Measurements from ENCODE around the gene OR52B6.
"Not testable (repeated sequence)": the region's sequence is repeated elsewhere in the genome, so short reads cannot be mapped to it uniquely, and the experiment has no call there.

The OR52B6 gene

DNA sequence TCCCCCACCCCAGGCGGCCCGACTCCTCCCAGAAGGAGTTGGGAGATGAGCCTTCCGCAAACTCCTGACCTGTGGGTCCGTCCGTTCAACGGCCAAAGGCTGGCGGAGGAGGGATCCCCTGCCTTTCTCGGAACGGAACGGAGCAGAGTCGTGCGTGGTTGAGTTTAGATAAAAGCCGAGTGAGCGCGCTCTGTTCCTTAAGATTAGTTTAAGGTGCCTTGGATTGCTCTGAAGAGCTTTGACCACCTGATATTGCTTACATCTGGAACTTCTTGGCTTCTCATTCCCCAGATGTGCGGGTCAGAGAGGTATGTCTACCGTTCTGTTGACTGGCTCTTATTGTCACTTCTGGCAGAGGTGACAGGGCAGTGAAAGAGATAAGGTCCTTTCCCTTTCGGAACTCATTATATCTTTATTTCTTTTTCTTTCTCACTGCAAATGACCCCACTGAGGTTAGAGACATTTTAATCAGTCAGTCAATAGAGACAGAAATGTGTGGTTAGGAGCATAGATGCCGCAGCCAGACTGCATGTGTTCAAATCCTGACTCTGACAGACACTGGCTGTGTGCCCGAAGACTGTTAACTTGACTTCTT lies 16.0 kb downstream of the OR52B6 start, which contains the start of gene TRIM6:
TSS of gene TRIM6 (plus strand) at position 31 of the 595 bp plus-strand sequence. CDS start at position 292, 261 bp downstream.
- no peak for DNase-seq

DNA sequence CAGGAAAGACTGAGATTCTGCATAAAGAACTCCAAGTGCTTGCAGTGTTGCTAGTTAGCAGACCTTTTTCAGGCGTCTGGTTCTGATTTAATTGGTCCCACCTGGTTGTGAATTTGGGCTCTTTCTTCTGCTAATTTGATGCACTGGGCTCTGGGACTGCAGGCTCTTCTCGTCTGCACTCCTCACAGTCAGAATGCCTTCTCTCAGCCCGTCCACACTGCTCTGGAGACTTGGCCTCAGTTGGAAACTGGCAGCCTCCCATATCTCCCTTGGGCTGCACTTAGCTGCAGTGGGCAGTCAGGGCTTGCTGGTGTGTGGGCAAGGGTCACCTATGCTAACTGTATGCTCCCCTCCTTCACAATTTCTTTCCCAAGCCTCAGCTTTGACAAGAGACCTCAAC lies 17.3 kb downstream of the OR52B6 start:
- DNase-seq = no peak

DNA sequence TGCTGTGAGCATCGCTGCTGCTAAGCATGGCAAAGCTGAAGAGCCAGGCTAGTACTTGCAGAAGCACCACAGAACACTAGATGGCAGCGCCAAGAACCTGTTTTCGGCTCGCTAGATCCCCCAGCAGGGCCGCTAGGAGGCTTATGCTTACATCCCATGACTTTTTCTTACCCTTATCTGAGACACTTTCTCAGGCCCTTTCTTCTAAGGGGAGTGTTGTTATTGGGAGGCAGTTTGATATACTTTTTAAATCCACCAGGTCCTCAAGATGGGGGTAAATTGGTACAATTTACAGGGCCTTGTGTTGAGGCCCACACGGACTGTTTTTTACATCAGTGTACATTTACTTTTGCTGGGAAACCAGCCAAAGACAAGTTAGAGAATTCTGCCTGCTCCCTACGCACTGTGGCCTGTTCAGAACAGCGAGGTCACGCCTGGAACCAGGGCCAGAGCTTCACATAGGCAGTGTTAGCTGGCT lies 19.7 kb downstream of the OR52B6 start:
- DNase-seq = no peak

DNA sequence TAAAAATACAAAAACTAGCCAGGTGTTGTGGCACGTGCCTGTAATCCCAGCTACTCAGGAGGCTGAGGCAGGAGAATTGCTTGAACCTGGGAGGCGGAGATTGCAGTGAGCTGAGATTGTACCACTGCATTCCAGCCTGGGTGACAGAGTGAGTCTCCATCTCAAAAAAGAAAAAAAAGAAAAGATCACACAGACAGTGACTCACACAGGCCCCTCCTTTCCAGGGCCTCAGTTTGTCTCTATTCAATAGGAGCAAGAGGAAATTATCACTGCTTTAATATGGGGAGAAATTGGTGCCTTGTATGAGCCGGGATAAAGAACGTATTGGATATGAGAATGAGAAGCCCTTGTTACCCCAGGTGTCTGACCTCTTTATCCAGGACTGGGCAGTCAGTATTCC lies 22.1 kb downstream of the OR52B6 start:
- DNase-seq = not testable (repeated sequence)

DNA sequence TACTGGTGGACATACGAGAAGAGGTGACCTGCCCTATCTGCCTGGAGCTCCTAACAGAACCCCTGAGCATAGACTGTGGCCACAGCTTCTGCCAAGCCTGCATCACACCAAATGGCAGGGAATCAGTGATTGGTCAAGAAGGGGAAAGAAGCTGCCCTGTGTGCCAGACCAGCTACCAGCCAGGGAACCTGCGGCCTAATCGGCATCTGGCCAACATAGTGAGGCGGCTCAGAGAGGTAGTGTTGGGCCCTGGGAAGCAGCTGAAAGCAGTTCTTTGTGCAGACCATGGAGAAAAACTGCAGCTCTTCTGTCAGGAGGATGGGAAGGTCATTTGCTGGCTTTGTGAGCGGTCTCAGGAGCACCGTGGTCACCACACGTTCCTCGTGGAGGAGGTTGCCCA lies 22.6 kb downstream of the OR52B6 start:
- no peak for DNase-seq

DNA sequence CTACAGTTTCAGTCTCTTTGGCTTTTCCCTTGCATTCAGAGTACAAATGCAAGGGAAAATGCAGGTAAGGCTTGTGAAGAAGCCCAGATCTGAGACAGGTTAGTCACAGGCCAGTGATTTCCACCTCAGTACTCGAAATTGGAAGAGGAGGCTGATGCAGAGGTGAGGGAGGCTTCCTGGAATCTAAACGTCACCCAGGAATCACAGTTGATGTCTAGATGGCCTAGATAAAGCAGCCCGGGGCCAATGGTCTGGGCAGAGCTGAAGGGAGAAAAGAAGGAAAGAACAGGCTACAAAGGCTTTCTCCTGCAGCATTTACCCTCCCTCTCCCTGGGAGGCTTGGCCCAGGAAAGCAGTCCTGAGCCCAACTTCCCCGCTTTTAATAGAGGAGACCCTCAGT lies 24.2 kb downstream of the OR52B6 start:
- DNase-seq = no peak

DNA sequence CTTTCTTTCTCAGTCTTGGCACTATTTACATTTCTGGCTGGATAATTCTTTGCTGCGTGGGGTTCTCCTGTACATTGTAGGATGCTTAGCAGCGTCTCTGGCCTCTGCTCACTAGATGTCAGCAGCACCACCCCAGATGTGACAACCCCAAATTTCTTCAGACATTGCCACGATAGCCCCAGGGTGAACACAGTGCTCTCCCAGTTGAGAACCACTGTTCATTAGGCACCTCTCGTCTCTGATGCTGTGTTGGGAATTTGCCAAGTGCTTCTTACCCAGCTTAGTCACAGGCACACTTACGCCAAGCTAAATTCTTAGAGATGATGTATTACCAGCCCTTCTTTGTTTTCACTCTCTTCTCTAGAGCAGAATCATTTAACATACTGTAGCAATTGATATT lies 25.2 kb downstream of the OR52B6 start:
- DNase-seq = no peak

DNA sequence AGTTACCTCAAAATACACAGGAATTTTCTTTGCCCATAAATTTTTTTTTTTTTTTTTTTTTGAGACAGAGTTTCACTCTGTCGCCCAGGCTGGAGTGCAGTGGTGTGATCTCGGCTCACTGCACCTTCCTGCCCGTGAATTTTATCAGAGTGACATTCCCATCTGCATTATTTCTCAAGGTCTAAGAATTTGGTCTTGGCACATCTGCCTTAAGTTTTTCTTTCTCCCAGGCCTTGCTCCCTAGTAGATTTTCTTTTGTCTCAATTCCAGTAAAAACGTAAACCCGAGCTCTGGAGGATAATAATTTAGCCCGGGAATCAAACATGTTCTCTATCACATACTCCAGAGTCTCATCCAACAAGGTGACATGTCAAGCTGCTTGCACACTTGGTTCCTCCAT lies 28.1 kb downstream of the OR52B6 start:
- DNase-seq = no peak

DNA sequence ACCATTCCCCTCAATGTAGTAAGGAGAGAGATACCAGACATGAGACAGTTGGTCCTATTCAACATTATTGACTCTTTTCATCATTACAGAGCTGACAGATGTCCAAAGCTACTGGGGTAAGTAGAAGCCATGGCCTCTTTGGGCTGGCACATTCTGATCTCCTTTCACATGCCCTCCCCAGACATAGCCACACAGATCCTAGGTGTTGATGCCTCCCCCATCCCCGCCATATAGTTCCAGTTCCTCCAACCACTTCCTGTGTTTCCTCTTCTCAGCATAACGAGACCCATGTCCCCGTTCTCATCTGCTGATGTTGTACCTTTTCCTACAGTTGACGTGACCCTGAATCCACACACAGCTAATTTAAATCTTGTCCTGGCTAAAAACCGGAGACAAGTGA lies 29.8 kb downstream of the OR52B6 start:
- DNase-seq = no peak

DNA sequence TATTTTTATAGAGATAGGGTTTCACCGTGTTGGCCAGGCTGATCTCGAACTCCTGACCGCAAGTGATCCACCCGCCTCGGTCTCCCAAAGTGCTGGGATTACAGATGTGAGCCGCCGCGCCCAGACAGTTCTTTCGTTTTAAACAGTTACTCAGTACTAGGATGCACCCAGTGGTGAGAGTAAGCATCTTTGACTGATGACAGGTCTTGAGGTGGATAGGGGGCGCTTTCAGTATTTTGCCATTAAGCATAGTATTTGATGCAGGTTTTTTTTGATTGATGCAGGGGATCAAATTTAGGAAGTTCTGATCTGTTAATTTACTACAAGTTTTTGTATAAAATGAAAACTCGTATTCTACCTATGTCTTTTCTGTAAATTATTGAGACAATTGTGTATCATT lies 30.9 kb downstream of the OR52B6 start:
- no peak for DNase-seq

DNA sequence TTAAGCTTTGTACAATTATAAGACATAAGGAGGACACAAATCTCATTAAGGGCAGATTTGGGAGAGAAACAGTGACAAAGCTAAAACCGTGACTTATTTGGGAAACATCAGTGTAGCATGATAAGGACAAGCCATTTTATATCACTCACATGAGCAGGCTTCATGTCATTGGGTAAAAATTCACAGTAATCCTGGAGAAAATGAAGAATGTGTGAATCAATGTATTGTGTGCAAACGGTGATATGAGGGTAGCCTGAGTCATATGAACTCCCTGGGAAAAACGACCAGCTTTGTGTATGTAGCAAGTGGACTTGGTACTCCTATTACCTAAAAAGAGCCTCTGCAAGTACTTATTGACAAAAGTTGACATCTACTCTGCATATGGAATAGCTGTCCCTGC lies 38.1 kb downstream of the OR52B6 start:
- no peak for DNase-seq

DNA sequence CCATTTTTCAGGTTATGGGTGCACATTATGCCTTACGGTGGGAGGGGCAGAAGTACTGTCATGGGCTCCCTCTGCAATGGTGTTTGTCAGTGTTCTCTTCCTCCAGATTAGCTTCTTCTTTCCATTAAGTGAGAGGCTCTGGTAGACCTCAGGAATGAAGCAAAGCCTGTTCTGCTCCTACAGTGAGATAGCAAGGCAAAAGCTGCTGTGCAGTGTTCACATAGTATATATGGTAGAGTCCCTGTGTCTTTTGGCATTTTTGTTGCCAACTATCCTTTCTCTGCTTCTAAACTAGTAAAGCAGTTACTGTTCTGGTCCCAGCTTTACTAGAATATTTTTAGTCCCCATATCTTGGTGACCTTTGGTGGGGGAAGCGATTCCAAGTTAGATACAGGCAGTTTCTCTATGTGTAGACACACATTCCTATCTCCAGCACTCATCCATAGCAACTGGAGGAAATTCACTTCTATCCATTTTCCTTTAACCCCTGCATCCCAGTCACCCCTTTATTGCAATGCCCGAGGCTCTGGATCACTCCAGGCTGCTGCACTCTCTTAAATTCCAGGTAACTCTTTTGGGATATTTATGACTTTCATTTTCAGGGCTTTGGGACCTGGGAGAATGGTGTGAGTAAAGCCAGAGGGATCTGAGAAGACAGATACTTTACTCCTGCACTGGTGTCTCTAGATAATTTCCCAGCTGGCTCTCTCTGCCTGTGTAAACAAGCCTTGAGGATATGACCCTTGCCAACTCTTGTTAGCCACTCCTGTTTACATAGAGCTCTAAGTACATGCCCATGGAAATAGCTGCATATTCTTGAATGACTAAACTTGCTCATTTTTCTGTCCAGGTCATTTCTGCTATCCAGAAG lies 40.2 kb downstream of the OR52B6 start:
- no peak for DNase-seq

DNA sequence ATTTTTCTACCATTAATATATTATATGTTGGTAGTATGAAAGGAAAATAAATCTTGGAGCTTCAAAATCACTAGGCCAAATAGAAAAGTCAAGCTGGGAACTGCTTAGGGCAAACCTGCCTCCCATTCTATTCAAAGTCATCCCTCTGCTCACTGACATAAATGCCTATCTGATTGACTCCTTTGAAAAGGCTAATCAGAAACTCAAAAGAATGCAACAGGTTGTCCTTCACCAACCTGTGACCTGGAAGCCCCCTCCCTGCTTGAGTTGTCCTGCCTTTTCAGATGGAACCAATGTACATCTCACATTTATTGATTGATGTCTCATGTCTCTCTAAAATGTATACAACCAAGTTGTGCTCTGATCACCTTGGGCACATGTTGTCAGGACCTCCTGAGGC lies 40.9 kb downstream of the OR52B6 start:
- DNase-seq = no peak

DNA sequence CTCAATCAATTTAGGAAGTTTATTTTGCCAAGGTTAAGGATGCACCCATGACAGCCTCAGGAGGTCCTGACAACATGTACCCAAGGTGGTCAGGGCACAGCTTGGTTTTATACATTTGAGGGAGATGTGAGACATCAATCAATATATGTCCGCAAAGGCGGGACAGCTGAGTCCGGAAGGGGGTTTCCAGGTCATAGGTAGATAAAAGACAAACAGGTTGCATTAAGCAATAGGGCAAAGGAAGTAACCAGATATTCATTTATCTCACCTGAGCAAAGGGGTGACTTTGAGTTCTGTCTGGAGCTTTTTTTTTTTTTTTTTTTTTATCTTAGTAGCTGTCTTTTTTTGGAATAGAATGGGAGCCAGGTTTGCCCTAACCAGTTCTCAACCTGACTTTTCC lies 42.1 kb downstream of the OR52B6 start:
- no peak for DNase-seq

DNA sequence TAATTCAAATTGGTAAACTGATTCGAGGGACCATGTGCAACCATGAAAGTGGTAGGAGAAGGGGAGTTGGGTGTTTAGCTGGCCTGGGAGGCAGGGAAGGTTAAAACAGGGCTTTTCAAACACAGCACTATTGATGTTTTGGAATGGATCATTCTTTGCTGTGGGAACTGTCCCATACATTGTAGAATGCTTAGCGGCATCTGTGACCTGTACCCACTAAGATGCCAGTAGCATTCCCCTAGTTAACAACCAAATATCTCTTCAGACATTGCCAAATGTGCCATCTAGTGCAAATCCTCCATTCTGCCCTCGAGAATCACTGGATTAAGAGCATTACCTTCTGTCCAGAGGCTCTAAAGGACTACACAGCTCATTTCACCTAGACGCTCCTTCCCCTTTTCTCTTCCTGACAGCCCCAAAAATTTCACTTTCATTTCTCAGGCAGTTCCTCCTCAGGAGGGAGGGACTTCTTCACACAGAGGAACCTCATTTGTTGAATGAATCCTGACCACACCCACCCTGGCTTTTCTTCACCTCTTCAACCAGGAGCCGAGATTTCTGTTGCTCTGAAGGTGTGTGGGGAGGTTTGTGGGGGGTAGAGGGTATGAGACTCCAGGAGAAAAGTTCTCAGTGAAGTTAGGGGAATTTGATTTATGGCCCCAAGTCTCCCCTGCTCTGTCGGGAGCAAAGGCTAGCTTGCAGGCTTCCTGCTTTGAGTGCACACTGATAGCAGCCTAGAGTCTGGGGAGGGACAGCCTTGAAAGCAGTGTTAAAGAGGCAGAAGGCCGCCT lies 44.0 kb downstream of the OR52B6 start, which contains the start of gene TRIM34:
TSS of gene TRIM34 (plus strand) at position 513 of the 791 bp plus-strand sequence. CDS start 7,331 bp downstream, outside the sequence.
- DNase-seq = no peak

DNA sequence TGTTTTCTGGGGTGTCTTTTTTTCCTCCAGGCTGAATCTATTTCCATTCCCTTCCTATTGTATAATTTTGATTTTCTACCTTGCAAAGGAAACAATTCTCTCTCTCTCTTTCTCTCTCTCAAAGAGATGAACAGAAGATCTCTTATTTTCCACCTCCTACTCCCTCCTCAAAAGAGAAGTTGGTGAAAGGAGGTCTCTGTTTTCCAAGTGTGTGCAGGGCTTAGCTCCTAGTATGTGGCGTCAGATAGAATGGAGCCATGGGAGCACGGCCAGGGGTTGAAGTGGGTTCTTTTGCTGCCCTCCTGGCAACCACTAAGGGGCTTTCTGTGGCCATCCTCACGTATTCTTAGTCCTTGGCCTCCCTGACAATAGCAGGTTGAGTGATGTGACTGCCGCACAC lies 44.6 kb downstream of the OR52B6 start:
- no peak for DNase-seq

DNA sequence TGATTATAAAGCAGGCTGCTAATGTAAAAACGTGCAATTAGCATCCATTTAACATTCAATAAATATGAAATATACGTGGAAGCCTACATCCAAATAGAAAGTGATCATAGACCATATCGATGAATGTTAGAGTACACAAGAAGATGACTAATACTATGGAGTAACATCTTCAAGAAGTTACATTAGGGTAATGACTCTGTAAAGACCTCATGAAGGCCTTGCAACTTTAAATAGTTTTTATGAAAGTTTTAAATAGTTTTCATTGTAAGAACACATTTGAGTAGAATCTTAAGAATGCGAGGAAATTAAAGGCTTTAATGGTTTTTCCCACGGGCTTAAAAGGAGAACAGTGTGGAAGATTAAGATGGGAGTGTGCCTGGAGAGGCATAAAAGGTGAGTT lies 45.5 kb downstream of the OR52B6 start:
- DNase-seq = no peak

DNA sequence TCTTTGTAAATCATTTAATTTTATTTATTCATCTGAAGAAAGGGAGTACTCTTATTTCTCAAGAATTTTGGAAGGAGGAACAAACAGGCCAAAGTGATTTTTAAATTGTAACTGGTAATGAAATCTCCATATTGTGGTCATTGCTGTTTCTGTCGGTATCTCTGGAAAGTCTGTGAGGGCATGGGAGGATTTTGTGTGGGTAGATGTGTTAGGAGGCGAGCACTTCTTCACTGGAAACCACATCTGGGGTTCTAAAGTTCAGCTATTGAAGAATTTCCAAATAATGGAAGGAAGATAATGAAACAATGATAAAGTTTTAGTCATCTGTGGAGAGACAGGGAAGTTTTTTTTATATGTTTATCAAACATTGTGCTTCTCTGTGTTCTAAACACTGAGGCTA lies 50.7 kb downstream of the OR52B6 start:
- DNase-seq = no peak

Measured in NCI-H1092 (cell line).